ENCODE data around the gene NCAPD2.
"Not testable (repeated sequence)": the region's sequence is repeated elsewhere in the genome, so short reads cannot be mapped to it uniquely, and the experiment has no call there.

NCAPD2 gene

DNA sequence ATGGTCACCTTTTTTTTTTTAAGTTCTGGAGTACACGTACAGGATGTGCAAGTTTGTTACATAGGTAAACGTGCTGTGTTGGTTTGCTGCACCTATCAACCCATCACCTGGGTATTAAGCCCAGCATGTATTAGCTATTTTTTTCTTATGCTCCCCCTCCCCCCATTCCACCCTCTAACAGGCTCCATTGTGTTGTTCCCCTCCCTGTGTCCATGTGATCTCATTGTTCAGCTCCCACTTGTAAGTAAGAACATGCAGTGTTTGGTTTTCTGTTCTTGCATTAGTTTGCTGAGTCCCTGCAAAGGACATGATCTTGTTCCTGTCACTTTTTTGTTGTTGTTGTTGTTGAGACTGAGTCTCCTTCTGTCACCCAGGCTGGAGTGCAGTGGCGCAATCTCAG, 3.4 kb downstream of the NCAPD2 start:
- DNase-seq (ENCODE audit: low read depth): not testable (repeated sequence)

DNA sequence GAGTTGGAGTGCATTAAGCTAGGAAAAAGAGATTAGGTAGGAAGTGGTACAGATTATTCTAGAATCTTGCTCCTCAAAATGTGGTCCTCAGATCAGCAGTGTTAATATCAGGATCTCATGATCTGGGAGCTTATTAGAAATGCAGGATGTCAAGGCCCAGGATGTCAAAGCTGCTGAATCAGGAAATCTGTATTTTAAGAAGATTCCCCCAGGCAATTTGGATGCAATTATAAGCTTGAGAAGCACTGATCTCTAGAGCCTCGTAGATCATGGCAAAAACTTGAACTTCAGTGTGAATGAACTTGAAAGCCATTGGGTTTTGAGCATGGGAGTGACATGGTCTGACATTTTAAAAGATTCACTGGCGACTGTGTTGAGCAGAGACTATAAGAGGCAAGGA, 6.6 kb downstream of the NCAPD2 start:
- no peak for DNase-seq (ENCODE audit: low read depth)

DNA sequence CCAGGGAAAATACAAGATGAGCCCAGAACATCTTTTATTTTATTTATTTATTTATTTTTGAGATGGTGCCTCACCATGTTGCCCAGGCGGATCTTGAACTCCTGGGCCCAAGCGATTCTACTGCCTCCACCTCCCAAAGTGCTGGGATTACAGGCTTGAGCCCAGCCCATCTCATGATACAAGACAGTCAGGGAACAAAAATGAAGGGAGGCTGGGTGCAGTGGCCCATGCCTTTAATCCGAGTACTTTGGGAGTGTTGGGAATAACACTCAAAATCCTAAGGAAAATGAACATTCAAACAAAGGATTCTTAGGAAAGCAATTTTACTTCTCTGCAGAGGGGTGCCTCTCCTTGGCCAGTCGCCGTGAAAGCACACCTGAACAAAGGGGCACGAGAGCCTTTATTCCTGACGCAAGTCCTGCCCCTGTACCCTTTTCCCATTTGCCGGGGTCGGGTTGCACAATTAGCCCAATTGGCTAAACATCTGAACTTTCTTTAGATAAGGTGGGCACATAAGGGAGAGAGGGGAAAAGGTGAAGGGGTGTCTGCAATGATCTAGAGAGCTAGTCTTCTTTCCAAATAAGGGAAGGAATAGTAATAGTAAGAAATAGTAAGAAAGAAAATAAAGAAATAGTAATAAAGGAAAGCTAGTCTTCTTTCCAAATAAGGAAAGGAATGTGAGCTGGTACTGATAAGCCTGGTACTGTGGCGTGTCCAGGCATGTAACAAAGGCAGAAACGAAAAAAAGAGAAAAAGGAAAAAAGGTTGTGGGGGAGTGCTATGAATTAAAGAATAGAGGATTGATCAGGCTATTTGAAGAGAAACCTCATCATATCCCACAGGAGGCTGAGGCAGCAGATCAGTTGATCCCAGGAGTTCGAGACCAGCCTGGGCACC, 13.4 kb downstream of the NCAPD2 start:
- no peak for DNase-seq (ENCODE audit: low read depth)

DNA sequence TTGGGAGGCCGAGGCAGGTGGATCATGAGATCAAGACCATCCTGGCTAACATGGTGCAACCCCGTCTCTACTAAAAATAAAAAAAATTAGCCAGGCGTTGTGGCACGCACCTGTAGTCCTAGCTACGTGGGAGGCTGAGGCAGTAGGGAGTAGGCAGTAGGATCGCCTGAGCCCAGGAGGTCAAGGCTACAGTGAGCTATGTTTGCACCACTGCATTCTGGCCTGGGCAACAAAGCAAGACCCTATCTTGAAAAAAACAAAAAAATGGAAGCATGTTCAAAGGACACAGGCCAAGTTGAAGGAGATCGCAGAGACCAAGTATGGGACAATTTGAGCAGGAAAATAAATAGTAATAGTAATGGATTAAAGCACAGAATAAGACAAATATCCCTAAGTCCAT, 14.2 kb downstream of the NCAPD2 start:
- no peak for DNase-seq (ENCODE audit: low read depth)

DNA sequence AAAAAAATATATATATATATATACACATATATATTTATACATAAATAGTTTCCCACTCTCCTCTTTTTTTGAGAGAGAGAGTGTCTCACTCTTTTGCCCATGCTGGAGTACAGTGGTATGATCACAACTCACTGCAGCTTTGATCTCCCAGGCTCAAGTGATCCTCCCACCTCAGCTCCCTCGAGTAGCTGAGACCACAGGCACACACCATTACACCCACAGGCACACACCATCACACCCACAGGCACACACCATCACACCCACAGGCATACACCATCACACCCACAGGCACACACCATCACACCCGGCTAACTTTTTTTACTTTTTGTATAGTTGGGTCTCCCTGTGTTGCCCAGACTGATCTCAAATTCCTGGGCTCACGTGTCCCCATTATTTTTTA, 26.3 kb downstream of the NCAPD2 start:
- no peak for DNase-seq (ENCODE audit: low read depth)

DNA sequence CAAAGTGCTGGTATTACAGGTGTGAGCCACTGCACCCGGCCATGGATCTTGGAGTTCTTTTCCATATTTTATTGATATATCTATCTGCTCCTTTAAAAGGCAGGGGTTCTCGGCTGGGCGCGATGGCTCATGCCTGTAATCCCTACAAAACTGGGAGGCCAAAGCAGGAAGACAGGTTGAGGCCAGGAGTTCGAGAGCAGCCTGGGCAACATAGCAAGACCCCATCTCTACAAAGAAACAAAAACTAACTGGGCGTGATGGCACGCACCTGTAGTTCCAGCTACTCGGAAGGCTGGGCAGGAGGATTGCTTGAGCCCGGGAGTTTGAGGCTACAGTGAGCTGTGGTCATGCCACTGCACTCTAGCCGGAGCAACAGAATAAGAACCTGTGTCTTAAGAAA, 28.3 kb downstream of the NCAPD2 start:
- DNase-seq (ENCODE audit: low read depth): no peak

DNA sequence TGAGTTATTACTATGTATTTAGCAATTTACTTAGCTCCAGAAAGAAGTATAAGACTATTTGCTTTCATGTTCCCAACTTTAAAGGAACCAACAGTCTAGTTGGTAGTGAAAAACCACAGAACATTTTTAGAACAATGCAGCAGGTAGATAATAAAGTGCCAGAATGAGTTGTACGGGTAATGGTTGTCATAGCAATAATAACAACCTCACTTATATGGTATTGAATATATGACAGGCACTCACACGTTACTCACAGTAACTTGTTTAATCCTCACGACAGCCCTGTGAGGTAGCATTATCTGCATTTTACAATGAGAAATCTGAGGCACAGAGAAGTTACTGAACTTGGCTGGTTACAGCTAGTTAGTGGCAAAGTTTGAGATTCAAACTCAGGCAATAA, 29.8 kb downstream of the NCAPD2 start:
- DNase-seq (ENCODE audit: low read depth): no peak

DNA sequence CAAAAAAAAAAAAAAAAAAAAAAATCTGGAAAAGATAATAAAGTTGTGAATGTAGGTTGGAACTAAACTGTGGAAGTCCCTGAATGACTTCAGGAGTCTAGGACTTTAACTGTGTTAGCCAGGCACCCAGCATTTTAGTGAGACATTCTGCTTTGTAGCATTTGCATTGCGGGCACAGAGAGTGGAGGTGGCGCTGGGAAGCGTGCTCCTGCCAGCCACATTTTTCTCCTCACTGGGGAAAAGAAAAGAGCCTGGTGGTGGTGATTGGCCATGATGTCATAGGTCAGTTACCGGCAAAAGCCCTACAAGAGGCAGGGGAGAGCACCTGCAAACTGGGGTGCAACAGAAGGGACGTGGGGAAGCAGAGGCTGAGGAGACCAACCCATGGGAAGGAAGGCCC, 30.7 kb downstream of the NCAPD2 start:
- no peak for DNase-seq (ENCODE audit: low read depth)

DNA sequence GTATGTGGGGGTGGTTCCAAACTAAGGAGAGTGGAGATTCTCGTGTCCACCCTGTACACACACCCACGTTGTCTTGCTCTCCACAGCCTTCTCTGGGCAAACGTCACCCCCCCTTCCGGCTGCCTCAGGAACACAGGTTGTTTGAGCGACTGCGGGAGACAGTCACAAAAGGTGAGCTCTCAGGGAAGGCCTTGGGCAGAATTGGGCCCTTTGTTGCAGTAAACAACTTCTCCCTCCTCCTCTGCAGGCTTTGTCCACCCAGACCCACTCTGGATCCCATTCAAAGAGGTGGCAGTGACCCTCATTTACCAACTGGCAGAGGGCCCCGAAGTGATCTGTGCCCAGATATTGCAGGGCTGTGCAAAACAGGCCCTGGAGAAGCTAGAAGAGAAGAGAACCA, 32.3 kb downstream of the NCAPD2 start:
- DNase-seq (ENCODE audit: low read depth): no peak

DNA sequence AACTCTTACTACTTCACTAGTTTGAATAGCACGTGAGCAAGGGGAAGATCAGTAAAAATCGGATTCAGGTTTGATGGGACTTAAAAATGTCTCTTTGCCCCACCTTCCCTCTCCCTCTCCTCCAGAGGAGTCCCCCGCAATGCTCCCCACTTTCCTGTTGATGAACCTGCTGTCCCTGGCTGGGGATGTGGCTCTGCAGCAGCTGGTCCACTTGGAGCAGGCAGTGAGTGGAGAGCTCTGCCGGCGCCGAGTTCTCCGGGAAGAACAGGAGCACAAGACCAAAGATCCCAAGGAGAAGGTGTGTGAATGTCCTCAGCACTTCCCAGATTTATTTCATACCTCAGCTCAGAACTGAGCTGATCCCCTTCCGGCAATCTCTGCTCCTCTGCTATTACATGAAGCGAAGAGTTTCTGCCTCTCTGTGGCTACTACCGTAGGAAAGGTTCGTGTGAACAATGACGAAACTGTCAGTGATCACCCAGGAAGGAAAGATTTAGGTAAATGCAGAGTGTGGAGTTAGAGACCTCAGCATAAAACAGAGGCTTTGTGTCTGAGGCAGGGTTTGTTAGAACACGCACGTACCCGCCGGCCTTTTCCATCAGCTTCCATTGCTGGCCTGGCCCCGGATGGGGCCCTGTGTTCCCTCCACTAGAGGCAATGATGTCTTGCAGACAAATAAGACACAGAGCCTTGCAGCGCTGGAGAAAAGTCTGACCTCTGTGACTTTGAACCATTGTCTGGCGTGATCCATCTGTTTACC, 33.0 kb downstream of the NCAPD2 start:
- no peak for DNase-seq (ENCODE audit: low read depth)

DNA sequence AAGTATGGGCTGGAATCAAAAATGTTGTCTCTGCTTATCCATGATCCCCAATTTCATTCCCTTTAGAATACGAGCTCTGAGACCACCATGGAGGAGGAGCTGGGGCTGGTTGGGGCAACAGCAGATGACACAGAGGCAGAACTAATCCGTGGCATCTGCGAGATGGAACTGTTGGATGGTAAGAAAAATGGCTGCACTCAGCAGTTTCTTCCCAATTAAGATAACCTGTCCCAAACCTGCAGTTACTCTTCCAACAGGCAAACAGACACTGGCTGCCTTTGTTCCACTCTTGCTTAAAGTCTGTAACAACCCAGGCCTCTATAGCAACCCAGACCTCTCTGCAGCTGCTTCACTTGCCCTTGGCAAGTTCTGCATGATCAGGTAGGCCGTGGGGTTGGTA, 33.8 kb downstream of the NCAPD2 start:
- DNase-seq (ENCODE audit: low read depth): no peak

DNA sequence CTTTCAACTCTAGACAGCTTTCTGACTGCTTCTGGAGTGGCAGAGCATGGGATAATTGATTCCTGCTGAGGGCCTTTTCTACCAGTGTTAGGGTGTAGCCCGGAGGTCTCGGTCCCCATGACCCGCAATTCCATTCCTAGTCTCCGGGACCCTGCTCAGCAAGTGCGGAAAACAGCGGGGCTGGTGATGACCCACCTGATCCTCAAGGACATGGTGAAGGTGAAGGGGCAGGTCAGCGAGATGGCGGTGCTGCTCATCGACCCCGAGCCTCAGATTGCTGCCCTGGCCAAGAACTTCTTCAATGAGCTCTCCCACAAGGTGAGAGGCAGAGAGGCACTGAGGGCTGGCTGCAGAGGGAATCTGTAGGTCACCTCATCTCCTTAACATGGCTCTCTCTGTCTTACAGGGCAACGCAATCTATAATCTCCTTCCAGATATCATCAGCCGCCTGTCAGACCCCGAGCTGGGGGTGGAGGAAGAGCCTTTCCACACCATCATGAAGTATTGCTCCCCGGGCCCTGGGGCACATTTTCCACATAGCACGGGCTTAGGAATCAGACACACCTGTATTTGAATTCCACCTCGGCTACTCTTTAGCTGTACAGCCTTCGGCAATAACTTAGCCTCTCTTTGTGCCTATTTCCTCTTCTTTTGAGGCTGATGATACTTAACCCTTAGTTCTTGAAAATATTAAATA, 34.8 kb downstream of the NCAPD2 start:
- DNase-seq (ENCODE audit: low read depth): no peak

DNA sequence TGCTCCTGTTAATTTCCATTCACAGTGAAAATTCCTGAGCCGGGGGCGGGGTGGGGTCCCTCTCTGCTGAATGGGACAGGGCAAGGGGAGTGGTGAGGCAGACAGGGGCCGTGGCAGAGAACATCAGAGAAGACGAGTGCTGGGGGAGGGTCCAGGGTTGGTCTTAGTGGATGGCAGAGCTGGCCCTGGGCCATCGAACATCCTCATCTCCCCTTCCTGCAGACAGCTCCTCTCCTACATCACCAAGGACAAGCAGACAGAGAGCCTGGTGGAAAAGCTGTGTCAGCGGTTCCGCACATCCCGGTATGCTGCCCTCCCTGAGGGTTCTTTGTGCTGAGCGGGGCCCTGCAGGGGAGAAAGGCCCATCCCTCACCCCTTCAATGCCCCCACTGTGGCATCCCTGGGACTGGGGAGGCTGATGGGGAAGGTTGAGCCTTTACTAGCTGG, 35.4 kb downstream of the NCAPD2 start:
- no peak for DNase-seq (ENCODE audit: low read depth)

DNA sequence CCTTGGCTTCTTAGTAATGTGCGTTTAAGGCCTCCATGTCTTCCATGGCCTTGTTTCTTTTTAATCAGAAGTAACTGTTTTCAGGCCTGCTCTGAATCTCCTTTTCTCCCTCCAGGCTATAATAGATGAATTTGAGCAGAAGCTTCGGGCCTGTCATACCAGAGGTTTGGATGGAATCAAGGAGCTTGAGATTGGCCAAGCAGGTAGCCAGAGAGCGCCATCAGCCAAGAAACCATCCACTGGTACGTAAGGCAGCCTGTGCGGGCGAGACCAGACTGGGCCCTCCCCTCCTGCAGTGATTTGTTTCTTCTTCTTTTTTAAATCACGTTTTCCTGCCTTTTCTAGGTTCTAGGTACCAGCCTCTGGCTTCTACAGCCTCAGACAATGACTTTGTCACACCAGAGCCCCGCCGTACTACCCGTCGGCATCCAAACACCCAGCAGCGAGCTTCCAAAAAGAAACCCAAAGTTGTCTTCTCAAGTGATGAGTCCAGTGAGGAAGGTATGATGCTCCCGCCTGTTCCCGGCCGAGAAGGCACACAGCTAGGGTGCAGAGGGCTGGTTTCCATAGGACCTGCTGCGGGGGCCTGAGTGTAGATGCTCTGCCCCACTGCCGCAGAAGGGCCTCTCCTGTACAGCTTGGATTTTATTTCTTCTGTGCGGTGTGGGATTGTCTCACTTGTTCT, 36.8 kb downstream of the NCAPD2 start:
- no peak for DNase-seq (ENCODE audit: low read depth)

DNA sequence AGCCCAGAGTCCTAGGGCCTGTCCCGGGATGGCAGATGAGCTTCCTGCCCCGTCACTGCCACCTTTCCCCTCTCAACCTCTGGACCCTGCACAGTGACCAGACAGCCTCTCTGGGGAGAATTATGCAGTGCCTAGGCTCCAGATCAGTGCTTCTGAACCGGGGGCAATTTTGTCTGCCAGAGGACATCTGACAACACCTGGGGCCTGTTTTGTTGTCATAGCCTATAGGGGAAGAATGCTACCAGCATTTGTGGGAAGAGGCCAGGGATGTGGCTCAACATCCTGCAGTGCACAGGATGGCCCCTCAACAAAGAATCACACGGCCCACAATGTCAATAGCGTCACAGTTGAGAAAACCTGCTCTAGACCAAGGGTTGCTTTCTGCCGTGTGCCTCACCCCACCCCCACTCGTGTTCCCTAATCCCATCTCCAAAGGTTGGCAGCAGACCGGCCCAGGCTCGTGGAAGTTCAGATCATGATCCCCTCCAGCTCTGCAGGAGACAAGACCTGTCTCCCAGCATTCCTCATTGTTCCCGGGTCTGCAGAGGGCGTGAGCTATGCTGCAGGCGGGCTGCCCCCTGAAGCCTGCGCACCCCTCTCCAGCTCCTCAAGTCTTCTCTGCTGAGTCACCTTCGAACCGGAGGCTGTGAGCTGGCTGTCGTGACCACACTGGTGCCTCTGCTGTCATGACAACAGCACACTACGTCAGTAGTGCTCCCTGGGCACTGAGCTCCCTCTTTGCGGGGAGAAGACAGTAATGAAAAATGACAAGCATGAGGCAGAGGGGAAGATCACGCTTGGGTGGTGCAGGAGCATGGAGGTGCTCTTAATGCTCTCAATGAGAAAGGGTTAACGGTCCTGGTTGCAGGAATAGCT, 38.4 kb downstream of the NCAPD2 start:
- peak; percentile 63 for DNase-seq (ENCODE audit: low read depth)

DNA sequence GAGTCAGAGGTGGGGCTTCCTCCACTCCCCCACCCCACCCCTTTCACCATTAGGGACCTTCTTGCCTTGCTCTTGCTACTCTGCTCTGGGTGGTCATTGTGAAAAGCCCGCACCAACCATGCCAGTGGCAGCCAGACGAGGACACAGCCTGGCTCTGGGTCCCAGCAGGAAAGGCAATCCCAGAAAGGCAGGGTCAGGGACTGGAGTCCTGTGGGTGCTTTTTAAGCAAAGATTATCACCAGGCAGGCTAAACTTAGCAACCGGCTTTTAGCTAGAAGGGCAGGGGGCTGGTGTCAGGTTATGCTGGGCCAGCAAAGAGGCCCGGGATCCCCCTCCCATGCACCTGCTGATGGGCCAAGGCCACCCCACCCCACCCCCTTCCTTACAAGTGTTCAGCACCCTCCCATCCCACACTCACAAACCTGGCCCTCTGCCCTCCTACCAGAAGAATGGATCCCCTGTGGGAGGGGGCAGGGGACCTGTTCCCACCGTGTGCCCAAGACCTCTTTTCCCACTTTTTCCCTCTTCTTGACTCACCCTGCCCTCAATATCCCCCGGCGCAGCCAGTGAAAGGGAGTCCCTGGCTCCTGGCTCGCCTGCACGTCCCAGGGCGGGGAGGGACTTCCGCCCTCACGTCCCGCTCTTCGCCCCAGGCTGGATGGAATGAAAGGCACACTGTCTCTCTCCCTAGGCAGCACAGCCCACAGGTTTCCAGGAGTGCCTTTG, 39.2 kb downstream of the NCAPD2 start:
- no peak for DNase-seq (ENCODE audit: low read depth)

DNA sequence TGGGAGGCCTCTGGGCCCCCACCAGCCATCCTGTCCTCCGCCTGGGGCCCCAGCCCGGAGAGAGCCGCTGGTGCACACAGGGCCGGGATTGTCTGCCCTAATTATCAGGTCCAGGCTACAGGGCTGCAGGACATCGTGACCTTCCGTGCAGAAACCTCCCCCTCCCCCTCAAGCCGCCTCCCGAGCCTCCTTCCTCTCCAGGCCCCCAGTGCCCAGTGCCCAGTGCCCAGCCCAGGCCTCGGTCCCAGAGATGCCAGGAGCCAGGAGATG, 39.7 kb downstream of the NCAPD2 start:
- no peak for DNase-seq (ENCODE audit: low read depth)

DNA sequence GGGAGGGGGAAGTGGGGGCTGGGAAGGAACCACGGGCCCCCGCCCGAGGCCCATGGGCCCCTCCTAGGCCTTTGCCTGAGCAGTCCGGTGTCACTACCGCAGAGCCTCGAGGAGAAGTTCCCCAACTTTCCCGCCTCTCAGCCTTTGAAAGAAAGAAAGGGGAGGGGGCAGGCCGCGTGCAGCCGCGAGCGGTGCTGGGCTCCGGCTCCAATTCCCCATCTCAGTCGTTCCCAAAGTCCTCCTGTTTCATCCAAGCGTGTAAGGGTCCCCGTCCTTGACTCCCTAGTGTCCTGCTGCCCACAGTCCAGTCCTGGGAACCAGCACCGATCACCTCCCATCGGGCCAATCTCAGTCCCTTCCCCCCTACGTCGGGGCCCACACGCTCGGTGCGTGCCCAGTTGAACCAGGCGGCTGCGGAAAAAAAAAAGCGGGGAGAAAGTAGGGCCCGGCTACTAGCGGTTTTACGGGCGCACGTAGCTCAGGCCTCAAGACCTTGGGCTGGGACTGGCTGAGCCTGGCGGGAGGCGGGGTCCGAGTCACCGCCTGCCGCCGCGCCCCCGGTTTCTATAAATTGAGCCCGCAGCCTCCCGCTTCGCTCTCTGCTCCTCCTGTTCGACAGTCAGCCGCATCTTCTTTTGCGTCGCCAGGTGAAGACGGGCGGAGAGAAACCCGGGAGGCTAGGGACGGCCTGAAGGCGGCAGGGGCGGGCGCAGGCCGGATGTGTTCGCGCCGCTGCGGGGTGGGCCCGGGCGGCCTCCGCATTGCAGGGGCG, 40.2 kb downstream of the NCAPD2 start, which contains the start of gene GAPDH:
GAPDH (plus strand) TSS at position 595 of the 772 bp plus-strand sequence. CDS start 316 bp downstream, outside the sequence.
- peak; percentile 82 for DNase-seq (ENCODE audit: low read depth)

DNA sequence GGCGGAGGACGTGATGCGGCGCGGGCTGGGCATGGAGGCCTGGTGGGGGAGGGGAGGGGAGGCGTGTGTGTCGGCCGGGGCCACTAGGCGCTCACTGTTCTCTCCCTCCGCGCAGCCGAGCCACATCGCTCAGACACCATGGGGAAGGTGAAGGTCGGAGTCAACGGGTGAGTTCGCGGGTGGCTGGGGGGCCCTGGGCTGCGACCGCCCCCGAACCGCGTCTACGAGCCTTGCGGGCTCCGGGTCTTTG, 40.7 kb downstream of the NCAPD2 start:
- no peak for DNase-seq (ENCODE audit: low read depth)

Data from activated T-cell treated with anti-CD3 and anti-CD28 coated beads for 1 hour (primary cell).